ENCODE results near the gene SLC44A1.

The SLC44A1 gene

GRCh38 chr9:105281272-105281671 is 36.8 kb downstream of the SLC44A1 start:
- Histone ChIP-seq H3K23ac (ENCODE audit: low read depth, low read length, poor library complexity) (no peak overlapping the region), H2BK120ac (ENCODE audit: low read depth, low read length) (no peak overlapping the region), H3K4ac (ENCODE audit: low read length) (no peak overlapping the region), H2BK5ac (ENCODE audit: low read length) (no peak overlapping the region), H3K14ac (ENCODE audit: low read length) (no peak overlapping the region), H2AFZ (ENCODE audit: low read length) (no peak overlapping the region), H3K4me1 (ENCODE audit: control insufficient read depth in 2 of 2, insufficient read depth in 1 of 2, low read depth in 1 of 2, low read length in 2 of 2) (no peaks in the 10 kb centered on the region), H2BK15ac (ENCODE audit: low read length) (no peak overlapping the region), H3K9me3 (replicated peaks in 1 of 2; ENCODE audit: control insufficient read depth in 2 of 2, insufficient read depth in 1 of 2, low read depth in 1 of 2, low read length in 2 of 2) (no peaks in the 10 kb centered on the region), H2AK5ac (ENCODE audit: low read depth, low read length) (no peak overlapping the region), H4K8ac (ENCODE audit: low read depth, low read length) (no peak overlapping the region), H3K4me2 (ENCODE audit: insufficient read depth, low read length, poor library complexity, severe bottlenecking) (no peak overlapping the region), H4K91ac (ENCODE audit: low read depth, low read length, poor library complexity) (no peak overlapping the region), H3K27me3 (ENCODE audit: control insufficient read depth in 3 of 3, insufficient read depth in 3 of 3, low read depth in 1 of 3, low read length in 3 of 3) (no peaks in the 10 kb centered on the region), H3K4me3 (ENCODE audit: low read length in 2 of 2) (no peak overlapping the region), H3K18ac (ENCODE audit: low read length) (no peak overlapping the region), H2BK12ac (ENCODE audit: low read length) (no peak overlapping the region), H3K9ac (ENCODE audit: low read depth, low read length, poor library complexity) (no peak overlapping the region), H3K27ac (replicated peaks; ENCODE audit: low read length) (no peak overlapping the region), H3K79me1 (ENCODE audit: low read depth, low read length) (no peaks in the 10 kb centered on the region), H3K36me3 (replicated peaks in 1 of 2; ENCODE audit: control insufficient read depth in 2 of 2, insufficient read depth in 2 of 2, low read length in 2 of 2) (no peaks in the 10 kb centered on the region)
- no CpG with 5 or more reads among the region's 4 CpGs for WGBS, 2 donors (ENCODE audit: extremely low coverage in 2 of 2, insufficient read length in 2 of 2, insufficient replicate concordance in 1 of 2)
- no peak for DNase-seq (ENCODE audit: low spot score)

- no peak overlapping the region for H3K9ac ChIP-seq (ENCODE audit: low read depth, low read length, poor library complexity)
- H2AFZ ChIP-seq (ENCODE audit: low read length): no peak overlapping the region
- H3K4me2 ChIP-seq (ENCODE audit: insufficient read depth, low read length, poor library complexity, severe bottlenecking): no peak overlapping the region
- no peak overlapping the region for H3K23ac ChIP-seq (ENCODE audit: low read depth, low read length, poor library complexity)
- H4K8ac ChIP-seq (ENCODE audit: low read depth, low read length): no peak overlapping the region
- no peaks in the 10 kb centered on the region for H3K4me1 ChIP-seq (ENCODE audit: control insufficient read depth in 2 of 2, insufficient read depth in 1 of 2, low read depth in 1 of 2, low read length in 2 of 2)
- H4K91ac ChIP-seq (ENCODE audit: low read depth, low read length, poor library complexity): no peak overlapping the region
- no peak for DNase-seq (ENCODE audit: low spot score)
- no peak overlapping the region for H2BK120ac ChIP-seq (ENCODE audit: low read depth, low read length)
- H2BK5ac ChIP-seq (ENCODE audit: low read length): no peak overlapping the region
- H3K4ac ChIP-seq (ENCODE audit: low read length): no peak overlapping the region
- H2BK15ac ChIP-seq (ENCODE audit: low read length): no peak overlapping the region
- no peaks in the 10 kb centered on the region for H3K9me3 ChIP-seq (replicated peaks in 1 of 2; ENCODE audit: control insufficient read depth in 2 of 2, insufficient read depth in 1 of 2, low read depth in 1 of 2, low read length in 2 of 2)
- H3K4me3 ChIP-seq (ENCODE audit: low read length in 2 of 2): no peak overlapping the region
- no peak overlapping the region for H3K14ac ChIP-seq (ENCODE audit: low read length)
- no peaks in the 10 kb centered on the region for H3K36me3 ChIP-seq (replicated peaks in 1 of 2; ENCODE audit: control insufficient read depth in 2 of 2, insufficient read depth in 2 of 2, low read length in 2 of 2)
- H2BK12ac ChIP-seq (ENCODE audit: low read length): no peak overlapping the region
- H3K79me1 ChIP-seq (ENCODE audit: low read depth, low read length): no peaks in the 10 kb centered on the region
- H2AK5ac ChIP-seq (ENCODE audit: low read depth, low read length): no peak overlapping the region
- no CpG with 5 or more reads among the region's 1 CpG for WGBS, 2 donors (ENCODE audit: extremely low coverage in 2 of 2, insufficient read length in 2 of 2, insufficient replicate concordance in 1 of 2)
- H3K27me3 ChIP-seq (ENCODE audit: control insufficient read depth in 3 of 3, insufficient read depth in 3 of 3, low read depth in 1 of 3, low read length in 3 of 3): no peaks in the 10 kb centered on the region
- no peak overlapping the region for H3K27ac ChIP-seq (replicated peaks; ENCODE audit: low read length)
- no peak overlapping the region for H3K18ac ChIP-seq (ENCODE audit: low read length)
These were observed 37.5 kb downstream of the SLC44A1 start for GRCh38 chr9:105281926-105282325.

GRCh38 chr9:105282870-105283621 is 38.6 kb downstream of the SLC44A1 start:
- DNase-seq (ENCODE audit: low spot score): no peak
- no peak overlapping the region for H3K4me2 ChIP-seq (ENCODE audit: insufficient read depth, low read length, poor library complexity, severe bottlenecking)
- H3K27ac ChIP-seq (replicated peaks; ENCODE audit: low read length): no peak overlapping the region
- WGBS, 2 donors (ENCODE audit: extremely low coverage in 2 of 2, insufficient read length in 2 of 2, insufficient replicate concordance in 1 of 2): no CpG with 5 or more reads among the region's 7 CpGs
- no peak overlapping the region for H4K8ac ChIP-seq (ENCODE audit: low read depth, low read length)
- H3K36me3 ChIP-seq (replicated peaks in 1 of 2; ENCODE audit: control insufficient read depth in 2 of 2, insufficient read depth in 2 of 2, low read length in 2 of 2): no peaks in the 10 kb centered on the region
- no peaks in the 10 kb centered on the region for H3K9me3 ChIP-seq (replicated peaks in 1 of 2; ENCODE audit: control insufficient read depth in 2 of 2, insufficient read depth in 1 of 2, low read depth in 1 of 2, low read length in 2 of 2)
- H2BK120ac ChIP-seq (ENCODE audit: low read depth, low read length): no peak overlapping the region
- H3K4ac ChIP-seq (ENCODE audit: low read length): no peak overlapping the region
- no peaks in the 10 kb centered on the region for H3K79me1 ChIP-seq (ENCODE audit: low read depth, low read length)
- no peak overlapping the region for H2BK5ac ChIP-seq (ENCODE audit: low read length)
- H2BK12ac ChIP-seq (ENCODE audit: low read length): no peak overlapping the region
- H2AK5ac ChIP-seq (ENCODE audit: low read depth, low read length): no peak overlapping the region
- no peaks in the 10 kb centered on the region for H3K4me1 ChIP-seq (ENCODE audit: control insufficient read depth in 2 of 2, insufficient read depth in 1 of 2, low read depth in 1 of 2, low read length in 2 of 2)
- no peak overlapping the region for H2BK15ac ChIP-seq (ENCODE audit: low read length)
- no peak overlapping the region for H3K4me3 ChIP-seq (ENCODE audit: low read length in 2 of 2)
- no peak overlapping the region for H4K91ac ChIP-seq (ENCODE audit: low read depth, low read length, poor library complexity)
- no peaks in the 10 kb centered on the region for H3K27me3 ChIP-seq (ENCODE audit: control insufficient read depth in 3 of 3, insufficient read depth in 3 of 3, low read depth in 1 of 3, low read length in 3 of 3)
- no peak overlapping the region for H3K14ac ChIP-seq (ENCODE audit: low read length)
- H3K23ac ChIP-seq (ENCODE audit: low read depth, low read length, poor library complexity): no peak overlapping the region
- H2AFZ ChIP-seq (ENCODE audit: low read length): no peak overlapping the region
- H3K18ac ChIP-seq (ENCODE audit: low read length): no peak overlapping the region
- no peak overlapping the region for H3K9ac ChIP-seq (ENCODE audit: low read depth, low read length, poor library complexity)

- H3K79me1 ChIP-seq (ENCODE audit: low read depth, low read length): no peaks in the 10 kb centered on the region
- no peak overlapping the region for H4K8ac ChIP-seq (ENCODE audit: low read depth, low read length)
- H2AFZ ChIP-seq (ENCODE audit: low read length): no peak overlapping the region
- H3K36me3 ChIP-seq (replicated peaks in 1 of 2; ENCODE audit: control insufficient read depth in 2 of 2, insufficient read depth in 2 of 2, low read length in 2 of 2): no peaks in the 10 kb centered on the region
- no peak overlapping the region for H2BK5ac ChIP-seq (ENCODE audit: low read length)
- no peak overlapping the region for H2BK12ac ChIP-seq (ENCODE audit: low read length)
- no peak for DNase-seq (ENCODE audit: low spot score)
- H3K4me3 ChIP-seq (ENCODE audit: low read length in 2 of 2): no peak overlapping the region
- H2BK120ac ChIP-seq (ENCODE audit: low read depth, low read length): no peak overlapping the region
- no peak overlapping the region for H3K14ac ChIP-seq (ENCODE audit: low read length)
- H3K27ac ChIP-seq (replicated peaks; ENCODE audit: low read length): no peak overlapping the region
- no peak overlapping the region for H3K4me2 ChIP-seq (ENCODE audit: insufficient read depth, low read length, poor library complexity, severe bottlenecking)
- no peak overlapping the region for H2BK15ac ChIP-seq (ENCODE audit: low read length)
- H2AK5ac ChIP-seq (ENCODE audit: low read depth, low read length): no peak overlapping the region
- H3K18ac ChIP-seq (ENCODE audit: low read length): no peak overlapping the region
- H3K4me1 ChIP-seq (ENCODE audit: control insufficient read depth in 2 of 2, insufficient read depth in 1 of 2, low read depth in 1 of 2, low read length in 2 of 2): no peaks in the 10 kb centered on the region
- no peak overlapping the region for H3K23ac ChIP-seq (ENCODE audit: low read depth, low read length, poor library complexity)
- no CpG with 5 or more reads among the region's 1 CpG for WGBS, 2 donors (ENCODE audit: extremely low coverage in 2 of 2, insufficient read length in 2 of 2, insufficient replicate concordance in 1 of 2)
- H4K91ac ChIP-seq (ENCODE audit: low read depth, low read length, poor library complexity): no peak overlapping the region
- H3K4ac ChIP-seq (ENCODE audit: low read length): no peak overlapping the region
- no peaks in the 10 kb centered on the region for H3K9me3 ChIP-seq (replicated peaks in 1 of 2; ENCODE audit: control insufficient read depth in 2 of 2, insufficient read depth in 1 of 2, low read depth in 1 of 2, low read length in 2 of 2)
- no peaks in the 10 kb centered on the region for H3K27me3 ChIP-seq (ENCODE audit: control insufficient read depth in 3 of 3, insufficient read depth in 3 of 3, low read depth in 1 of 3, low read length in 3 of 3)
- H3K9ac ChIP-seq (ENCODE audit: low read depth, low read length, poor library complexity): no peak overlapping the region
These were observed 39.3 kb downstream of the SLC44A1 start for GRCh38 chr9:105283795-105284194.
